ENCODE measurements around the gene LRRD1. TPM values are rescaled to one million over a fixed set of nuclear protein-coding genes. Genes with fewer than 3 reads are reported as not detected.

Gene LRRD1
- total and polyA plus RNA-seq, 10 of the 15 experiments (the other 5 are each of a cell fraction or from before 2014, with no cell fraction given), result 0.04 to 0.06 TPM; not detected in 8

DNA sequence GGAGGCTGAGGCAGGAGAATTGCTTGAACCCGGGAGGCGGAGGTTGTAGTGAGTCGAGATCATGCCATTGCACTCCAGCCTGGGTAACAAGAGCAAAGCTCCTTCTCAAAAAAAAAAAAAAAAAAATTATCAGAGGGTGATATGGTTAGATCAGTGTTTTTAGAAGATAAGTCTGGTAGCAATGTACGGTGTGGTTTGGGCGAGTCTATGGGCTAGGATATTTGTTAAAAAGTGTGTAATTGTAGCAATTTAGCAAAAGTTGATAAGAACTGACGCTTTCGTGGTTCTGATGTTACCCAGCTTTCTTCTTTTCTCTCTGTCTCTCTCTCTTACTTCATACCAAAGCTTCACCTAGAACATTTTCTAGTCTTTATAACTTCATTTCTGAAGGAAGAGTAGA is 37.8 kb downstream of the LRRD1 start (continued):
- TF ChIP-seq, protein P1, sequence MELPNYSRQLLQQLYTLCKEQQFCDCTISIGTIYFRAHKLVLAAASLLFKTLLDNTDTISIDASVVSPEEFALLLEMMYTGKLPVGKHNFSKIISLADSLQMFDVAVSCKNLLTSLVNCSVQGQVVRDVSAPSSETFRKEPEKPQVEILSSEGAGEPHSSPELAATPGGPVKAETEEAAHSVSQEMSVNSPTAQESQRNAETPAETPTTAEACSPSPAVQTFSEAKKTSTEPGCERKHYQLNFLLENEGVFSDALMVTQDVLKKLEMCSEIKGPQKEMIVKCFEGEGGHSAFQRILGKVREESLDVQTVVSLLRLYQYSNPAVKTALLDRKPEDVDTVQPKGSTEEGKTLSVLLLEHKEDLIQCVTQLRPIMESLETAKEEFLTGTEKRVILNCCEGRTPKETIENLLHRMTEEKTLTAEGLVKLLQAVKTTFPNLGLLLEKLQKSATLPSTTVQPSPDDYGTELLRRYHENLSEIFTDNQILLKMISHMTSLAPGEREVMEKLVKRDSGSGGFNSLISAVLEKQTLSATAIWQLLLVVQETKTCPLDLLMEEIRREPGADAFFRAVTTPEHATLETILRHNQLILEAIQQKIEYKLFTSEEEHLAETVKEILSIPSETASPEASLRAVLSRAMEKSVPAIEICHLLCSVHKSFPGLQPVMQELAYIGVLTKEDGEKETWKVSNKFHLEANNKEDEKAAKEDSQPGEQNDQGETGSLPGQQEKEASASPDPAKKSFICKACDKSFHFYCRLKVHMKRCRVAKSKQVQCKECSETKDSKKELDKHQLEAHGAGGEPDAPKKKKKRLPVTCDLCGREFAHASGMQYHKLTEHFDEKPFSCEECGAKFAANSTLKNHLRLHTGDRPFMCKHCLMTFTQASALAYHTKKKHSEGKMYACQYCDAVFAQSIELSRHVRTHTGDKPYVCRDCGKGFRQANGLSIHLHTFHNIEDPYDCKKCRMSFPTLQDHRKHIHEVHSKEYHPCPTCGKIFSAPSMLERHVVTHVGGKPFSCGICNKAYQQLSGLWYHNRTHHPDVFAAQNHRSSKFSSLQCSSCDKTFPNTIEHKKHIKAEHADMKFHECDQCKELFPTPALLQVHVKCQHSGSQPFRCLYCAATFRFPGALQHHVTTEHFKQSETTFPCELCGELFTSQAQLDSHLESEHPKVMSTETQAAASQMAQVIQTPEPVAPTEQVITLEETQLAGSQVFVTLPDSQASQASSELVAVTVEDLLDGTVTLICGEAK (IDR thresholded peaks at IDR 0.05; ENCODE audit: borderline replicate concordance), result no peak
- TF ChIP-seq IRF4 (IDR thresholded peaks at IDR 0.05; ENCODE audit: low read depth, low read length) (no peak), TCF7 (IDR thresholded peaks at IDR 0.05; ENCODE audit: borderline replicate concordance) (no peak), CHD2 (IDR thresholded peaks at IDR 0.05; ENCODE audit: borderline replicate concordance, low read depth, low read length) (no peak), YBX1 (IDR thresholded peaks at IDR 0.05) (no peak), ZNF274 (IDR thresholded peaks at IDR 0.05; ENCODE audit: insufficient read depth, insufficient read length) (no peak)

DNA sequence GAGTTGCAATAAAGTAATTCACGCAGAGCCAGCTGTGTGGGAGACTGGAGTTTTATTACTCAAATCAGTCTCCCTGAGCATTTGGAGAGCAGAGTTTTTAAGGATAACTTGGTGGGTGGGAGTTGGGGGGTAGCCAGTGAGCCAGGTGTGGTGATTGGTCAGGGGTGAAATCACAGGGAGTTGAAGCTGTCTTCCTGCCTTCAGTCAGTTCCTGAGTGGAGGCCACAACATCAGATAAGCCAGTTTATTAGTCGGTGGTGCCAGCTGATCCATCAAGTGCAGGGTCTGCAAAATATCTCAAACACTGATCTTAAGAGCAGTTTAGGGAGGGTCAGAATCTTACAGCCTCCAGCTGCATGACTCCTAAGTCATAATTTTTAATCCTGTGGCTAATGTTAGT is 41.4 kb downstream of the LRRD1 start:
- intact Hi-C loops (cut with micrococcal nuclease; ENCODE audit: unreplicated experiment), result no loop called here
- no peaks in the 10 kb centered on the region; the same call in 1 of the 2 replicates for H3K4me1 ChIP-seq (ENCODE audit: control insufficient read depth, insufficient read depth, low read length)
- CTCF ChIA-PET, result interaction anchor here (1.7 kb wide), 1 partner anchor 287 kb away, joined by 4 read pairs; no protein-coding TSS in a partner anchor
- ATAC-seq (no peak), FAIRE-seq (no peak), DNase-seq (ENCODE audit: low read depth, low spot score) (no peak)
- RAD21 ChIA-PET (ENCODE audit: unreplicated experiment), result no interaction called here
- WGBS (ENCODE audit: insufficient coverage, insufficient replicate concordance, low lambda C conversion rate, missing lambda C conversion rate), result 73% methylated on average over 2 of the region's 2 CpGs
- H3K9me3 ChIP-seq (replicated peaks; ENCODE audit: control insufficient read depth, insufficient read depth, low read length), result no peaks in the 10 kb centered on the region; the same call in 1 of the 3 replicates
- SMC1A ChIA-PET (ENCODE audit: uncharacterized antibody, unreplicated experiment), result no interaction called here
- H4K20me1 ChIP-seq (ENCODE audit: control insufficient read depth, insufficient read depth), result no peaks in the 10 kb centered on the region
- H3K79me2 ChIP-seq (ENCODE audit: control insufficient read depth, insufficient read depth, low read length), result peaks cover 20% of the 10 kb centered on the region
- H3K4me2 ChIP-seq (ENCODE audit: control insufficient read depth, insufficient read depth), result no peak overlapping the region
- H3K36me3 ChIP-seq (ENCODE audit: control insufficient read depth in 2 of 2, insufficient read depth in 2 of 2, low read length in 1 of 2), result no peaks in the 10 kb centered on the region
- BruUV-seq (replicated peaks), result no TSS peak
- H3K4me3 ChIP-seq, result no peak overlapping the region
- H2AFZ ChIP-seq (ENCODE audit: control insufficient read depth, low read depth, low read length), result peak overlapping the region; percentile 29; the same call in 1 of the 2 replicates
- TF ChIP-seq EZH2 (IDR thresholded peaks at IDR 0.05; ENCODE audit: borderline replicate concordance, control insufficient read depth, low read depth, low read length) (no peak), RELA (IDR thresholded peaks at IDR 0.05; ENCODE audit: borderline replicate concordance, partially characterized antibody) (no peak), CBFB (IDR thresholded peaks at IDR 0.05; ENCODE audit: low read depth) (no peak), YY1 (IDR thresholded peaks at IDR 0.05; ENCODE audit: low read depth, low read length) (no peak), TAF1 (IDR thresholded peaks at IDR 0.05; ENCODE audit: borderline replicate concordance, low read depth, low read length) (no peak), ZNF274 (IDR thresholded peaks at IDR 0.05; ENCODE audit: insufficient read depth, insufficient read length) (no peak), NFXL1 (IDR thresholded peaks at IDR 0.05; ENCODE audit: borderline replicate concordance) (no peak), NR2F1 (conservative IDR thresholded peaks at IDR 0.05) (no peak)
- TF ChIP-seq, protein P2, sequence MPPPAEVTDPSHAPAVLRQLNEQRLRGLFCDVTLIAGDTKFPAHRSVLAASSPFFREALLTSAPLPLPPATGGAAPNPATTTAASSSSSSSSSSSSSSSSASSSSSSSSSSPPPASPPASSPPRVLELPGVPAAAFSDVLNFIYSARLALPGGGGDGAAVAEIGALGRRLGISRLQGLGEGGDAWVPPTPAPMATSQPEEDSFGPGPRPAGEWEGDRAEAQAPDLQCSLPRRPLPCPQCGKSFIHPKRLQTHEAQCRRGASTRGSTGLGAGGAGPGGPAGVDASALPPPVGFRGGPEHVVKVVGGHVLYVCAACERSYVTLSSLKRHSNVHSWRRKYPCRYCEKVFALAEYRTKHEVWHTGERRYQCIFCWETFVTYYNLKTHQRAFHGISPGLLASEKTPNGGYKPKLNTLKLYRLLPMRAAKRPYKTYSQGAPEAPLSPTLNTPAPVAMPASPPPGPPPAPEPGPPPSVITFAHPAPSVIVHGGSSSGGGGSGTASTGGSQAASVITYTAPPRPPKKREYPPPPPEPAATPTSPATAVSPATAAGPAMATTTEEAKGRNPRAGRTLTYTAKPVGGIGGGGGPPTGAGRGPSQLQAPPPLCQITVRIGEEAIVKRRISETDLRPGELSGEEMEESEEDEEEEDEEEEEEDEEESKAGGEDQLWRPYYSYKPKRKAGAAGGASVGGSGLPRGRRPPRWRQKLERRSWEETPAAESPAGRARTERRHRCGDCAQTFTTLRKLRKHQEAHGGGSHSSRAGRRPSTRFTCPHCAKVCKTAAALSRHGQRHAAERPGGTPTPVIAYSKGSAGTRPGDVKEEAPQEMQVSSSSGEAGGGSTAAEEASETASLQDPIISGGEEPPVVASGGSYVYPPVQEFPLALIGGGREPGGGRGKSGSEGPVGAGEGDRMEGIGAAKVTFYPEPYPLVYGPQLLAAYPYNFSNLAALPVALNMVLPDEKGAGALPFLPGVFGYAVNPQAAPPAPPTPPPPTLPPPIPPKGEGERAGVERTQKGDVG (CRISPR knock-in tag; IDR thresholded peaks at IDR 0.05), result no peak
- POLR2A ChIA-PET, result no interaction called here
- no peak overlapping the region for H3K27ac ChIP-seq (ENCODE audit: control insufficient read depth, insufficient read depth)
- no peak overlapping the region for H3K9ac ChIP-seq (ENCODE audit: control insufficient read depth, insufficient read depth, low read length)
- in situ Hi-C loops (cut with MboI), result no loop called here
- H3K27me3 ChIP-seq (replicated peaks in 1 of 2; ENCODE audit: control insufficient read depth in 2 of 2, insufficient read depth in 2 of 2, low read length in 1 of 2), result no peaks in the 10 kb centered on the region

Data from GM12878 (cell line).